SK-N-DZ (cell line): ENCODE data around the gene BCL11A.

Source experiments
- DNase-seq: peaks from one replicate; pipeline ENCODE4 v3.0.0-alpha.2; 2015; ENCODE audit warnings: low spot score

Gene BCL11A

DNA sequence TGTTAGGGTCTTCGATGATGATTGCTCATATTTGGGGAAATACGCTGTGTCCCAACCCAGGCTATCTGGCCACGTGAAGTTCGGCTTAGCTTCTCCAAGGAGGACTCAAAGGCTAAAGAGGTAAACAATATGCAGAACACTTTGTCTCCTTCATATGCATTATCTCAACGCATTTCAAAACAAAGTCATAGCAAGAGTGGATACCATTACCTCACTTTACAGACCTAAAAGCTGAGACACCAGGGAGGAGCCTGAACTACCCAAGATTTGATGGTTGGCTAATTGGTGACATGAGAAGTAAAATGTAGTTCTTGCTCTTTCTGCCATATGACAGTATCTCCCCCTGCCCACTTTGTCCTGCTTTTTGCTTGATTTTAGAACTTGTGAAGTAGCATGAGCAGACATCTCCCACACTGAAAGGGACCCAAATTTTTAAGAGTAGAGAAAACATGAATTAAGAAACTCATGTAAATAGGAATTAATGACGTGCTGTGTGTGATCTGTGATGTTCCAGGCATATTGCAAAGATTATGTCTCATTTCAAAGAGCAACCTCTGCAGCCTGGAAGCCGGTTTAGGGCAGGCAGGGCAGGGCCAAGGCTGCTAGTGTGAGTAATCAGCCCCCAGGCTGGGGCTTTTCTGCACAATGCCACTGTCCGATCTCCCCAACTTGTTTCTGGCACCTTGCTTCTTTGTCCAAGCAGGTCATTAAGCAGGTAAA lies 144.5 kb downstream of the BCL11A start:
- no peak for DNase-seq

DNA sequence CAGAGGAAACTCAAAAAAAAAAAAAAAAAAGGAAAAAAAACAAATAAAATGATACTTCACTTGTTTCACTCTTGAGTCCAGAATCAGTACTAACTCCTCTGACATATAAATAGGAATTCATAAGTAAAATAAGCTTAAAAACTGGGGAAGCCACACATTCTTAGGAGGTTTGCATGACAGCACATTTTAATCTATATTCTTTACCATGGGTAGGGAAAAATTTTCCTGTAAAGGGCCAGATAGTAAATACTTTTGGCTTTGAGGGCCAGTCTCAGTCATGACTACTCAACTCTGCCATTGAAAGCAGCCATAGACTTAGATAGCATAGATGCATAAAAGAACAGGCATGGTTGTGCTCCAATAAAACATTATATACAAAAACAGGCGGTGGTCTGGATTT lies 145.2 kb downstream of the BCL11A start:
- DNase-seq: no peak

DNA sequence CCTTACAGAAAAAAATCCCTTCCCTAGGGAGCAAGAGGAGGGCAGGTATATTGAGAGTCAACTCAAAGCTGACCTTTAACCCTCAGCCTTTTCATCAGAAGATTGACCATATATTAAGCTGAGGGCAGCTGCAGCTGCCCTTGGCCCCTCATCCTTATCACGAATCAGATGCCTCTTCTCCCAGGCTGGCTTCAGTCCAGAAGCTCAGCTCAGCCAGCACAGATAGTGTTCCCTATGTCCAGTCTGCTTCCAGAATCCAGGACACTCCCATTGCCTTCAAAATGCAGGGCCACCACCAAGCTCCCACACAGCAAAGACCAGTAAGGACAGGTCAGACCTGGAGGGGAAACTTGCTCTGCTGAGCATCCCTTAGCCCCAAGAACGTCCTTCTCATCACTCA lies 146.1 kb downstream of the BCL11A start:
- DNase-seq: no peak

DNA sequence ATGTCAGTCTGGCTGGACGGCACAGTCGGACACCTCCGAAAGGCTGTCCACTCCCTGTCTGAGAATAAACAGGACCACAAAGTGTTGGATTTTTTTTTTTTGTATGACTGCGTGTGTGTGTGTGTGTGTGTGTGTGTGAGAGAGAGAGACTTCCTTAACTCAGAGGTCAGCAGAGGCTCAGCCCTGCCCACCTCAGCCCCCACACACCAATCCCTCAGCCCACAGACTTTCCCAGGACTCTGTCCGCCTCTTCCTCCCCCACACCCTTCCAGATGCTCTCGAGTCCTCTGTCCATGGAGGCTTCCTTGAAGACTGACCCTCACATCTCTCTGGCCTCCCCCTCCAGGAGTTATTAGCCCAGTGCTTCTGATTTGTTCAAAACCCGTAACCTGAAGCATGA lies 147.3 kb downstream of the BCL11A start:
- no peak for DNase-seq

DNA sequence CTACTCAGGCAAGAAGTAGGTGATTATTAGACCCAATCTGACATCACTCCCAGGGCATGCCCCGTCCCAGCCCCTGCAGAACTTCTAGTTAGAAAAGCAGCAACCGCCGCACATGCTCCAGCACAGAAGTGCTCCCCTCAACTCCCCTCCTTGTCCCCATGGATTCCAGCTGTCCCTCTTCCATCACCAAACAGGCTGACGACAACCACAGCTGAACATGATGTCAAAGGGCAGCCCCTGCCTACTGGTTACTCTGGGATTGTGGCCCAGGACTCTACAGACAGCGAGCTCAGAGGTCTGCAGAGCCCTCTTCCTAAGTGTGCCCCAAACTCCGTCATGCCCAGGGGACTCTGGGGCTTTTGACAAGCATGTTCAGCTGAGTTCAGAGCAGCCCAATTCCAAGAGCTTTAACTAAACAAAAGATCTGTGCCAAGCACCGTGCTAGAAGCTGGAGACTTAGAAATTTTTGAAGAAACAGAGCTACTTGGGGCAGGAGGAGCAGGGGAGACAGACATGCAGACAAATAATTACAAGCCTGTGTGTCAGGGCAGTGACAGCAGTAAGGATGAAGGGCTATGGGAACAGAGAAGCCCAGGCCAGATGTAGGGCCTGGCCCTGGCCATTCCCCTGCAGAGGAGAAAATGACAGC lies 148.1 kb downstream of the BCL11A start:
- no peak for DNase-seq
